ENCODE data around the gene SURF1.

The SURF1 gene

DNA sequence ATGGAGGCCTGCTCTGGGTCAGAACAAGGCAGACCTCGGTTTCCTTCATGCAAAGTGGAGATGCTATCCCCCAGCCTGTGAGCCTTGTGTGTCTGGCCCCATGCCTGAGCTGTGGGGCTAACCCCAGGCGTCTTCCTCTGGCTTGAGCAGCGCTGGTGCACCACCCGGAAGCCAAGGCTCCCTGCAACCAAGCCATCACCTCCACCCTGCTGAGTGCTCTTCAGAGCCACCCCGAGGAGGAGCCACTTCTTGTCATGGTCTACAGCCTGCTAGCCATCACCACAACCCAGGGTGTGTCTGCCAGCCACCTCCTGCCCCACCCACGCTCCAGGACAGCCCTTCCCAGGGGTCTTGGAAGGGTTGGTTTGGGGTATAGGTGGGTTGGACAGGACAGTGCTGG, 45.3 kb upstream of the SURF1 start:
- H3K36me3 ChIP-seq (replicated peaks) = peaks cover 14% of the 10 kb centered on the region
- no peak overlapping the region for H3K27ac ChIP-seq
- no peaks in the 10 kb centered on the region for H3K27me3 ChIP-seq (replicated peaks)
- in situ Hi-C loops (cut with HindIII; ENCODE audit: low pct_ligation_motif_present, low sequenced_read_pairs) = no loop called here
- no peak overlapping the region for H3K4me3 ChIP-seq (ENCODE audit: low read depth, low read length)
- no peak for DNase-seq
- TF ChIP-seq, protein P1, sequence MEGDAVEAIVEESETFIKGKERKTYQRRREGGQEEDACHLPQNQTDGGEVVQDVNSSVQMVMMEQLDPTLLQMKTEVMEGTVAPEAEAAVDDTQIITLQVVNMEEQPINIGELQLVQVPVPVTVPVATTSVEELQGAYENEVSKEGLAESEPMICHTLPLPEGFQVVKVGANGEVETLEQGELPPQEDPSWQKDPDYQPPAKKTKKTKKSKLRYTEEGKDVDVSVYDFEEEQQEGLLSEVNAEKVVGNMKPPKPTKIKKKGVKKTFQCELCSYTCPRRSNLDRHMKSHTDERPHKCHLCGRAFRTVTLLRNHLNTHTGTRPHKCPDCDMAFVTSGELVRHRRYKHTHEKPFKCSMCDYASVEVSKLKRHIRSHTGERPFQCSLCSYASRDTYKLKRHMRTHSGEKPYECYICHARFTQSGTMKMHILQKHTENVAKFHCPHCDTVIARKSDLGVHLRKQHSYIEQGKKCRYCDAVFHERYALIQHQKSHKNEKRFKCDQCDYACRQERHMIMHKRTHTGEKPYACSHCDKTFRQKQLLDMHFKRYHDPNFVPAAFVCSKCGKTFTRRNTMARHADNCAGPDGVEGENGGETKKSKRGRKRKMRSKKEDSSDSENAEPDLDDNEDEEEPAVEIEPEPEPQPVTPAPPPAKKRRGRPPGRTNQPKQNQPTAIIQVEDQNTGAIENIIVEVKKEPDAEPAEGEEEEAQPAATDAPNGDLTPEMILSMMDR (IDR thresholded peaks at IDR 0.05; ENCODE audit: low read depth, low read length, missing control alignments) = no peak

DNA sequence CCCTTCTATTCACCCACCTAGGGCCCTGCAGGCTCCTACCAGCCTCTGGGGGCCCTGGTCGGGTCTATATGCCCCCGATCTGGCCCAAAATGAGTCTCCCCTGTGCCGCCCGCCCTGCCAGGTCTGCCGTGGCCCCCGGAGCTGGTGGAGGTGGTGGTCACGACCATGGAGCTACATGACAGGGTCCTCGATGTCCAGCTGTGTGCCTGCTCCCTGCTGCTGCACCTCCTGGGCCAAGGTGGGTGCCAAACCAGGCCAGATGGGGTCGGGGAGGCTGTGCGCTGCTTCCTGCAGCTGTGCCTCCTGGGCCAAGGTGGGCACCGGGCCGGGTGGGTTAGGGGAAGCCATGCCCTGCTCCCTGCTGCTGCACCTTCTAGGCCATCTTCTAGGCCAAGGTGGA, 44.0 kb upstream of the SURF1 start:
- no peak for DNase-seq
- TF ChIP-seq, protein P1 (IDR thresholded peaks at IDR 0.05; ENCODE audit: low read depth, low read length, missing control alignments) = no peak
- Histone ChIP-seq H3K27ac (no peak overlapping the region), H3K4me3 (ENCODE audit: low read depth, low read length) (no peak overlapping the region), H3K36me3 (replicated peaks) (peaks cover 4% of the 10 kb centered on the region), H3K27me3 (replicated peaks) (no peaks in the 10 kb centered on the region)
- in situ Hi-C loops (cut with HindIII; ENCODE audit: low pct_ligation_motif_present, low sequenced_read_pairs) = no loop called here

DNA sequence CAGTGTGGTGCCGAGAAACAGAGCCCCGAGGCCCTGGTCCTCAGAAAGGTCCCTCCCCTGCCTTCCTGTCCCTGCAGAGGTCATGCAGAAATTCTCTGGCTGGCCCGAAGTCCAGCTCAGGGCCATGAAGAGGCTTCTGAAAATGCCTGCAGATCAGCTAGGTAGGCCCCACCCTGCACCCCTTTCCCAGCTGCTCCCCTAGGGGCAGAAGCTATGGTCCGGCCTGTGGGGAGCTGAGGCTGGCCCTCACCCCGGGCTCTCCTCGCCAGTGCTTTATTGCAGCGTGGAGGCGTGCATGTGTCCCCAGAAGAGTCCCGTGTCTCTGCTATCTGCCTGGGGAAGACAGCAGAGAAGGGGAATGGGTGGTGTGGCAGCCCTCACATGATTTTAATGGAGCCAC, 41.6 kb upstream of the SURF1 start:
- H3K27me3 ChIP-seq (replicated peaks) = no peaks in the 10 kb centered on the region
- no peak overlapping the region for H3K27ac ChIP-seq
- TF ChIP-seq, protein P1 (IDR thresholded peaks at IDR 0.05; ENCODE audit: low read depth, low read length, missing control alignments) = no peak
- no peak overlapping the region for H3K4me3 ChIP-seq (ENCODE audit: low read depth, low read length)
- H3K36me3 ChIP-seq (replicated peaks) = no peaks in the 10 kb centered on the region
- in situ Hi-C loops (cut with HindIII; ENCODE audit: low pct_ligation_motif_present, low sequenced_read_pairs) = no loop called here
- no peak for DNase-seq

DNA sequence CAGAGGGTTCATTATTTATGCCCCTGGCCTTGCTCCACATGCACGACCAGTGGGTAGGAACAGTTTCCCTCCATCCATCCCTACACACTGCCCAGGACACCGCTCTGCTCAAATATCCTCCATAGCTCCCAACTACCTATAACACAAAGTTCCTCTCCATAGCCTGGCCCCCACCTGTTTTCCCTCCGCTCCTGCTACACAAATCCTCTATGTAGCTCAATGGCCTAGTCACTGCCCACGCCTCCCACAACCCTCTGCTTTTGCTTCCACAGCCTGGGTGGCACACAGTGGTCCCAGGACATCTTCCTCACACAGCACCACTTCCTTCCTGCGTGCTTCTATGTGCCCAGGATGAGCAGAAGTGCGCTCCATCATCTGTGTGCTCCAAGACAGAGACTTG, 41.1 kb upstream of the SURF1 start:
- DNase-seq = no peak
- no peaks in the 10 kb centered on the region for H3K27me3 ChIP-seq (replicated peaks)
- H3K36me3 ChIP-seq (replicated peaks) = no peaks in the 10 kb centered on the region
- H3K27ac ChIP-seq = no peak overlapping the region
- H3K4me3 ChIP-seq (ENCODE audit: low read depth, low read length) = no peak overlapping the region
- in situ Hi-C loops (cut with HindIII; ENCODE audit: low pct_ligation_motif_present, low sequenced_read_pairs) = no loop called here
- TF ChIP-seq, protein P1 (IDR thresholded peaks at IDR 0.05; ENCODE audit: low read depth, low read length, missing control alignments) = no peak

DNA sequence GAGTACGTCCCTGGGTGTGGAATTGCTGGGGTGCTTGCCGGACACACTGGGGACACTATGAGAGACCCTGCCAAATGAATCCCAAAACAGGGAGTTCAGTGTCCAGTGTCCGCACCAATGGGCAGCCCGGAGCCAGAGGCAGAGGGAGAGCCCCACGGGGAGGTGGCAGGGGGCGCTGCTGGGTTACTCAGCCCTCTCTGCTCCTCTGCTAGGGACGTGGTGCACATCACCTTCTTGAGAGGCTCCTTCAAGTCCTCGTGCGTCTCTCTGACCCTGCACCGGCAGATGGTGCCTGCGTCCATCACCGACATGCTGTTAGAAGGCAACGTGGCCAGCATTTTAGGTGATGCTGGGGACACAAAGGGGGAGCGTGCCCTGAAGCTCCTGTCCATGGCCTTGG, 40.7 kb upstream of the SURF1 start:
- TF ChIP-seq, protein P1 (IDR thresholded peaks at IDR 0.05; ENCODE audit: low read depth, low read length, missing control alignments) = peak; percentile 65
- Histone ChIP-seq H3K36me3 (replicated peaks) (no peaks in the 10 kb centered on the region), H3K27me3 (replicated peaks) (no peaks in the 10 kb centered on the region), H3K4me3 (ENCODE audit: low read depth, low read length) (no peak overlapping the region), H3K27ac (no peak overlapping the region)
- in situ Hi-C loops (cut with HindIII; ENCODE audit: low pct_ligation_motif_present, low sequenced_read_pairs) = no loop called here
- peak; percentile 6 for DNase-seq

DNA sequence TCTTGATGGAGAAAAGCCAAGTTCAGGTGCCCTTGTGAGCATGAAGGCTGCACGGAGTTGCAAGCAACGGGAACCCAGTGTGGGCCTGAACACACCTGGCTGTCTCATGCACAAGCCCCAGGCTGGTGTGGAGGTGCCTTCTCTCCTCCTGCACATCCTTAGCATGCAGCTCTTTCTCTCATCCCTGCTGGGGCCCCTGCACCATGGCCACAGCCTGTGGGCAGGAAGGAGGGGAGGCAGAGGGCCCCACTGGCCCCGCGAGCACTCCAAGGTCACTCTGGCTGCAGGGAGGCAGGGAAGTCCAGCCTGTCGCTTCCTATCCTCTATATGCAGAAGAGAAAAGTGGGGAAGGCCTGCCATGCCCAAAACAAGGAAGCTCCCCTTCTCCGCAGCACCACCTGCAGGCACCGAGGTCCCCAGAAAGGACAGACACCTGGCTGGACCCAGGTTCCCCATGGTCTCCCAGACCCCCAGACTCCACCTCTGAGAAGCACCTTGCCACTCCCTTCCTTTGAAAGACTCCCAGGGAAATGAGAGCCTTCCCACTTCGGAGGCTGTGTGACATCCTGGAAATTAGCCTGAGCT, 38.5 kb upstream of the SURF1 start:
- in situ Hi-C loops (cut with HindIII; ENCODE audit: low pct_ligation_motif_present, low sequenced_read_pairs) = no loop called here
- H3K27ac ChIP-seq = no peak overlapping the region
- TF ChIP-seq, protein P1 (IDR thresholded peaks at IDR 0.05; ENCODE audit: low read depth, low read length, missing control alignments) = no peak
- H3K4me3 ChIP-seq (ENCODE audit: low read depth, low read length) = no peak overlapping the region
- H3K36me3 ChIP-seq (replicated peaks) = no peaks in the 10 kb centered on the region
- no peak for DNase-seq
- H3K27me3 ChIP-seq (replicated peaks) = no peaks in the 10 kb centered on the region
